ENCODE results near the gene MALL.
A peak's percentile ranks its signal among the peaks of the same experiment; 100 is the strongest.
"Not testable (repeated sequence)": the region's sequence is repeated elsewhere in the genome, so short reads cannot be mapped to it uniquely, and the experiment has no call there.

Gene MALL

GRCh38 chr2:110115291-110116032 is at the start of gene MALL:
MALL (minus strand) TSS chr2:110115822; CDS start chr2:110115792, 30 bp downstream.
- DNase-seq, result peak; percentile 93

GRCh38 chr2:110157153-110157793 is 41.7 kb upstream of the MALL start:
- peak; percentile 84 for DNase-seq

- not testable (repeated sequence) for DNase-seq
Measured at GRCh38 chr2:110154828-110155227, 39.2 kb upstream of the MALL start.

- not testable (repeated sequence) for DNase-seq
Measured at GRCh38 chr2:110154188-110154587, 38.6 kb upstream of the MALL start.

- no peak for DNase-seq
Measured at GRCh38 chr2:110153416-110153815, 37.8 kb upstream of the MALL start.

GRCh38 chr2:110152943-110153342 is 37.3 kb upstream of the MALL start:
- DNase-seq, result no peak

GRCh38 chr2:110149330-110150220 is 34.0 kb upstream of the MALL start:
- no peak for DNase-seq

GRCh38 chr2:110146945-110147332 is 31.3 kb upstream of the MALL start:
- no peak for DNase-seq

- no peak for DNase-seq
Measured at GRCh38 chr2:110146183-110146944, 30.7 kb upstream of the MALL start.

- DNase-seq, result no peak
Measured at GRCh38 chr2:110143982-110144381, 28.4 kb upstream of the MALL start.

- DNase-seq, result no peak
Measured at GRCh38 chr2:110140401-110140800, 24.8 kb upstream of the MALL start.

GRCh38 chr2:110134025-110134424 is 18.4 kb upstream of the MALL start:
- no peak for DNase-seq

GRCh38 chr2:110131166-110131565 is 15.5 kb upstream of the MALL start:
- DNase-seq, result no peak

GRCh38 chr2:110130757-110131156 is 15.1 kb upstream of the MALL start:
- DNase-seq, result no peak

- DNase-seq, result peak; percentile 22
Measured at GRCh38 chr2:110126906-110127305, 11.3 kb upstream of the MALL start.

GRCh38 chr2:110126086-110126773 is 10.6 kb upstream of the MALL start:
- DNase-seq, result no peak

- no peak for DNase-seq
Measured at GRCh38 chr2:110124939-110125691, 9.5 kb upstream of the MALL start.

- DNase-seq, result no peak
Measured at GRCh38 chr2:110124038-110124825, 8.6 kb upstream of the MALL start.

GRCh38 chr2:110121592-110121991 is 6.0 kb upstream of the MALL start:
- DNase-seq, result no peak

- DNase-seq, result no peak
Measured at GRCh38 chr2:110121052-110121334, 5.4 kb upstream of the MALL start.
